Activated naive CD8-positive, alpha-beta T cell treated with anti-CD3 and anti-CD28 coated beads, Interleukin-2, amount 50 U/mL, for 16 hours (primary cell): ENCODE measurements around the gene RNF112.
"Not testable (repeated sequence)": the region's sequence is repeated elsewhere in the genome, so short reads cannot be mapped to it uniquely, and the experiment has no call there.

ENCODE experiments used
- DNase-seq: peaks from one replicate; pipeline ENCODE4 v3.0.0-alpha.2; 2020; ENCODE audit warnings: low read depth, low spot score

Gene RNF112

DNA sequence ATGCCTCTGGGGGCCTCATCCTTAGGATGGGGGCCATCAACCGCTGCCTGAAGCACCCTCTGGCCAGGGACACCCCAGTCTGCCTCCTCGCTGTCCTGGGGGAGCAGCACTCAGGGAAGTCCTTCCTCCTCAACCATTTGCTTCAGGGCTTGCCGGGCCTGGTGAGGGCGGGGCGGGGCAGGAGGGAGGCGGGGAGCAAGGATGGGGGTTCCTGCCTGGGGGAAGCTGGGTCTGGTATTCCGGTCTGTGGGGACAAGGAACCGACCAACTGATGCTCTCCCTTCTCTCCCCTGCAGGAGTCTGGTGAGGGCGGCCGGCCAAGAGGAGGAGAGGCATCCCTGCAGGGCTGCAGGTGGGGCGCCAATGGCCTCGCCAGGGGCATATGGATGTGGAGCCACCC lies 2.0 kb downstream of the RNF112 start:
- no peak for DNase-seq

DNA sequence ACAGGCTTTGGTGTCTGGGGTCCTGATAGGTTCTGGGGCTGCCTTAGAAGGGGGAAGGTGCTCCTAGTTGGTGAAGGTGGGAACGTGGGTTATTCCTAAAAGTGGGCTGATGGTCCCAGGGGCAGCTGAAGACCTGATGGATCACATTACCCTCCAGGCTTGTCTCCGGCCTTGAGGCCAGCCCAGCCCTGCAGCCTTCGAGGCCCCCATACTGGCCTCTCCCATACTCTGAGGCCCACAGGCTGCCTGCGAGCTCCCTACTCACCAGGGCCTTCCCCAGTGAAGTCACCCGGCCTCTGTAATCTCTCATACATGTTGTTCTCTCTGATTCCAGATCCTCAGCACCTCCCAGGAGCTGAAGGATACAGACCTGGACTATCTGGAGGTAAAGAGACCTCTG lies 2.7 kb downstream of the RNF112 start:
- no peak for DNase-seq

DNA sequence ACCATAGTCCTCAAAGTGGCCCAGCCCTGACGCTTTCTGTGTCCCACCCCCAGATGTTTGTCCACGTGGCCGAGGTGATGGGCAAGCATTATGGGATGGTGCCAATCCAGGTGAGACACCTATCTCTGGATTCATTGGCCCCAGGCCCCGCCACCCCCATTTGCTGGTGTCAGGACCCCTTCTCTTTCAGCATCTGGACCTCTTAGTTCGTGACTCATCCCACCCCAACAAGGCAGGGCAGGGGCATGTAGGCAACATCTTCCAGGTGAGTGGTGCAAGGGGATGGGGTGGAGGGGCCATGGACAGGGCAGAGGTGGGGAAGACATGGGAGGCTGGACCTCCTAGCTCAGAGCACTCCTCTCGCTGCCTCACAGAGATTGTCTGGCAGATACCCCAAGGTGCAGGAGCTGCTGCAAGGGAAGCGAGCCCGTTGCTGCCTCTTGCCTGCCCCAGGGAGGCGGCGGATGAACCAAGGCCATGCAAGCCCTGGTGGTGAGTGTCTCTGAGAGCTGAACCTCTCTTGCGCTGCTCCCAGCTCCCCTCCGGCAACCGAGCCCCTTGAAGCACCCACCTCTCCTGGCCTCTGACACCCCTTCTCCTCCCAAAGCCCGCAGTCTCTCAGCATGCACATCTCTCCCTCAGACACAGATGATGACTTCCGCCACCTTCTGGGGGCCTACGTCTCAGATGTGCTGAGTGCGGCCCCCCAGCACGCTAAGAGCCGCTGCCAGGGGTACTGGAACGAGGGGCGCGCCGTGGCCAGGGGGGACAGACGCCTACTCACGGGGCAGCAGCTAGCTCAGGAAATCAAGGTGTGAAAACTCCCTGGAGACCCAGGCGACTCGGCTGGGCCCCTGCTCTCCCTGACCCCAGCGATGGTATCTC lies 3.6 kb downstream of the RNF112 start:
- DNase-seq = no peak

DNA sequence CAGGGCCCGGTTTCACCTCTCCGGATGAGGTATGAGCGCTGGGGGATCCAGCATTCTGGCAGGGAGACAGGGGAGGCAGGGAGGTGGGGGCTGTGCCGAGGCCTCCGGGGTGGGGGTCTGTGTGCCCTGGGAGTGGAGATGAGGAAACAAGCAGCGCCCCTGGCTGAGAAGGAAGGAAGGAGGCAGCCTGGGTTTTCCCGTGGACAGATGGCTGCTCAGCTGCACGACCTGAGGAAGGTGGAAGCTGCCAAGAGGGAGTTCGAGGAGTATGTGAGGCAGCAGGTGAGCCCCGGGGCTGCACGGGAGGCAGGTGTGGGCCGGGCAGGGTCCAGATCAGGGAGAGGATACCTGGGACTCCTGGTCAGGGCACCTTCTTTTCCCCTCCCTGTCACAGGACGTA lies 4.3 kb downstream of the RNF112 start:
- no peak for DNase-seq

DNA sequence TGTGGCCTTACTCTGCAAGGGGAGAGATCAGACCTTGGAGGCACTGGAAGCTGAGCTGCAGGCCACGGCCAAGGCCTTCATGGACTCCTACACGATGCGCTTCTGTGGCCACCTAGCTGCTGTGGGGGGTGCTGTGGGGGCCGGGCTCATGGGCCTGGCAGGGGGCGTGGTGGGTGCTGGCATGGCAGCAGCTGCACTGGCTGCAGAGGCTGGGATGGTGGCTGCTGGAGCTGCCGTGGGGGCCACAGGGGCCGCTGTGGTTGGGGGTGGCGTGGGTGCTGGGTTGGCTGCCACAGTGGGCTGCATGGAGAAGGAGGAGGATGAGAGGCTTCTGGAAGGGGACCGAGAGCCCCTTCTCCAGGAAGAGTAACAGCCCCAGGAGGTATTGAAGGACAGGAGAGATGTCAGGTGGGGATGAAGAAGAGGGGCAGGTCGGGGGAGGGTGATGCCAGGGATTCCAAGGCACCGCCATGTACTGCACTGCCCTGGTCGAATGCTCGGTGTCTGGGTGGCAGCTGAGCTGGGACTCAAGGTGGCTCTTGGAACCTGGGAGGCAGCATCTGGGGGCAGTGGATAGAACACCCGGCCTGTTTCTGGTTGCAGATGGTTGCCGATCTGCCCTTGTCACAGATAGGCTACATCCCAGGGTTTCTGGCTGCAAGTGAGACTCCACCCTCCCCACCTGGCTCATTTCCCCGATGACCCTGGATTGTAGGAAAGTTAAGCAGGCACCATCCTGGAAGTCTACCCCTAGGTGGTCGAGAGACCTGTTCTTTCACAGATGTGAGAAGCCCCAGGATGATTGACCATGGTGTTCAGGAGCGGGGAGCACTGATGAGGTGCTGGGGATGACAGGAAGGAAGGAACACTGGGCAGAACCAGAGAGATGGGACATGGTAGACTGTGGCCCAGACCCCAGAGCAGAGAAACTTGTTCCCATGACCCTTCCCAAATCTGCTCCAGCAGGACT lies 5.1 kb downstream of the RNF112 start:
- DNase-seq = no peak

DNA sequence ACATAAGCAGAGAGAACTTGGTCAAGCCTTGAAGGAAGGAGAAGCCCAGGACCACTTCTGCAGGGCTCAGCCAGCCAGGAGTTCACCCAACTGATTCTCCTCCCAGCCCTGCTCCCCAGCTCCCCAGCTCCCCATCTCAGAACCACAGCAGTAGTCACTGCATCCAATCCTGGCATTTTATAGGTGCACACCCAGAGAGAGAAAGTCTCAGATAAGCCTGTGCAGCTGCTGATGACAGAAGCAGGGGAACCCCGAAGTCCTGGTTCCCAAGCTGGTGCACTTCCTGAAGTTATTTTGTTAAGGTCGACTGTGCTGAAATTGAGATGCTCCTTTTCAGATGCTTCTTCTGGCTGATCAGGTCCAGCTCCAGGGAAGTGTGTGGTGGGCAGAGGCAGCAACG lies 6.6 kb downstream of the RNF112 start:
- no peak for DNase-seq

DNA sequence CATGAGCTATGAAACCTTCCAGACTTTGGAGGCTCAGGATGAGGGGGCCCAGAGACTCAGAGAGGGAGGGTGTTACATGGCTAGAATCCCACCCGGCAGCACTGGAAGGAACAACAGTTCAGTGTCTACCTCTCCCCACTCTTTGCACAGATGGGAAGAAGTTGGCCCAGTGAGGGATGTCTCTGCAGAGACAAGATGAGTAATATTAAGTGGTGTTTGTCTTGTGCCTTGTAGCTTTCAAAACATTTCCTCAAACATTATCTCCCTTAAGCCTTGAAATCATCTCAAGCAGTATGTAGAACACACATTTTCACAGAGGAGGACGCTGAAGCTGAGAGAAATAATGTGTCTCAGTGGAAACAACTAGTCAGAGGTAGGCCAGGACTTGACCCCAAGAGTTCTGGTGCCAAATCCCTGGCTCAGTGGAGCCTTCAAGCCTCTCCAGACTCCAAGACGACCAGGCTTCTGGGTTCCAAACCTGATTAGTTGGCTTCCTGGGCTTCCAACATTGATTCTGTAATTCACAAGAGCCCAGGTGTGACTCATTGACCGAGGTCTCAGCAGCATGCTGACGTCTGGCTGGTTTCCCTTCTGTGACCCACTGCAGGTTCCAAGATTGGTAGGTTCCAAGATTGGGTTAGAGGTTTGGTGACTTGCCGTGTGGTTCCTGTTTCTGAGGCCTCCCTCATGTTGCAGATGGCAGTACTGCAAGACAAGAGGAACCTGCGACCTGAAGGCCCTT lies 7.4 kb downstream of the RNF112 start:
- DNase-seq = no peak

DNA sequence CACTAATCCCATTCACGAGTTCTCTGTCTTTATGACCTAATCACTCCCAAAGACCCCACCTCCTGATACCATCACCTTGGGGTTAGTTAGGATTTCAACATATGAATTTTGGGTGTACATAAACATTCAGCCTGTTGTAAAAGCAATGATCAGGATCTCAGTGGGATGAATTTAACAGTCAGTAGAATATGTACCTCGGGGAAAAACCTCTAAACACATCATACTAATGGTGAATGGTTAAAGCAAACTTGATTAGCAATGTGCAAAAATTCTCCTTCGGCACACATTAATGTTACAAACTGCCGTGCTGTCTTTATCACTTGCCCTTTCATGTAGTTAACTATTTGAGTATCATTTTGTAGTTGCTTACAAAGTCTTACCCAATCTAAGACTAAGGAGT lies 10.2 kb downstream of the RNF112 start:
- DNase-seq = no peak

DNA sequence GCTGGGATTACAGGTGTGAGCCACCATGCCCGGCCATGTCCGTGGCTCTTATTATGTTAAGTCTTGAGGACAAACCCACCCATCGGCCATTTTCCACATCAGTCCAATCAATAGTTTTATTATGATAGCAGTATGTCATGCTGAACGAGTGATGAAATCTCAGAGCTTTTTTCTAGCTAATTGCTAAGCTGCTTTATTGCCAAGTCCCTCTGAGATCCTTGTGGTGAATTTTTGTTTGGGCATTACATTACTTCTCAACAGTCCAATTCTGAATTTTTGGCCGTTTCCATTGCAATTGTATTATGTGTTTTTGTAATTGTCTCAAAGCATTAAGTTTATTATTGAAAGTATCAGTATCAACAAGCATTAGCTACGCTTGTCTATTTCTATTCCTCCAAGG lies 10.9 kb downstream of the RNF112 start:
- no peak for DNase-seq

DNA sequence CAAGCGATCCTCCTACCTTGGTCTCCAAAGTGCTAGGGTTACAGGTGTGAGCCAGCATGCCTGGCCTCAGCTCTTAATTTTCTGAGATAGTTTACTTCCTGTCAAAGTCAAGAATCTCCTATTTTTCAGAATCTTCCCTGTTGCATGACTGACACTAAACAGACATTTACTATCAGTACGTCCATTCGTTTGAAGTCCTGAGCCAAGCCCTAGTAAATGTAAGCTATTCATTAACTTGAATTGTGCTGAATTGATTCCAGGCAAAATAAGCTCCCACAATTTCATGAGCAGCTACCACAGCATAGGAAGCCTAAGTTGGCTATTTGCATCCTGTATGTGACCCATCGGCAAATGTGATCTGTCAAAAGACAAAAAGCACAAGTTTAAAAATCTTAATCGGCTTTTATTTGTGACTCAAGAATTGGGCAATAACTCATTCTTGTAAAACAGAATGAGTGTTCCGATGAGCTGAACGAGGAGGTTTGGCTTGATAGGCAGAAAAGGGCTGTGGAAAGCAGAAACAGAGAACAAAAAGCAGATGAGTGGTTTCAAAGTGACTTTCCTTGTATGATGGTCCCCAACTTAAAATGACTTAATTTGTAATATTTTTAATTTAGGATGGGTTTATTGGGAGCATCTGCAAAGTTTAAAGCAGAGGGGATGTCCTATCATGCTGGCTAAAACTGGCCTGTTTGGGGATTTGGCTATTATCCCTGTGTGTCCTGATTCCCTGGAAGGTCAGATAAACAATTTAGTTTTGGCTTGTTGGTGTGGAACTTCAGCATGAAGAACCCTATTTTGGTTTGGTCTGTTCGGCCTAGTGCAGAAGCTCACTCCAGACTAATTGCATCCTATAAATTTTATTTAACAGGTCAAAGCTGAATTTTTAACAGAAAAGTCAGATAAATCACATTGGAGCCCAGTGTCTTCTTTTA lies 14.2 kb downstream of the RNF112 start:
- DNase-seq = no peak

DNA sequence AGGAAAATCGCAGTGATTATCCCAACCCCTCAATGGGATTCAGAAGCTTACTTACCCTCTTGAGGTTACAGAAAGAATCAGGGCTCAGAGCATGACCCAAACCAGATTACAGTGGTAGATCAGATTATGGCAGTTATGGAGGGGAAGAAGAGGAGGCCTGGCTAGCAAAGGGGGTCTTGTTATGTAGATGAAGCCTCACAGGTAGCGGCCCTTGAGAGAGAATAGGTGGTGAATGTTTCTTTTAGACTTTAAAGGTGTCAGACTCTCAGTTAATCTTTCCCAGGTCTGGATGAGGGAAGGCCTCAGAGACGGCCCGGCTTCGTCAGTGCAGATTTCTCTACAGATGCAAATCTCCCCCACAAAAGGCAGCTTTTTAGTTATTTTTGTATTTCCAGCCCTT lies 15.6 kb downstream of the RNF112 start:
- no peak for DNase-seq

DNA sequence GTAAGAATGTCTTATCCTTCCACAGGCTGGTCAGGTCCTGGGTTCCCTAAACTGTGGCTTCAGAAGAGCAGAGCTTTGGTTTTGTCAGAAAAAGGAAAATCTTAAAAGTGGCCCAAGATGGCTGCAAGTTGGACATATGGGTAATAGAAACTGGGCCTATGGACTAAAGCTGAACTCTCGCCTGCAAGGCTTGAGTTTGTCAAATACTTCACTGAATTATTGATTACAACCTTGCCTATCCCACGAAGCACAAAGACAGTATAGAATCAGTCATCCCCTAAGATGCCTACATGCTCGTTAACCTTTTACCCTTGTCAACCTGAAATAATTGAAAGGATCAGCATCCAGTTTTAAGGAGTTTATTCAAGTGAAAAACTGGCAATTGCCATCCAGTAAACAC lies 20.7 kb downstream of the RNF112 start:
- DNase-seq = no peak

DNA sequence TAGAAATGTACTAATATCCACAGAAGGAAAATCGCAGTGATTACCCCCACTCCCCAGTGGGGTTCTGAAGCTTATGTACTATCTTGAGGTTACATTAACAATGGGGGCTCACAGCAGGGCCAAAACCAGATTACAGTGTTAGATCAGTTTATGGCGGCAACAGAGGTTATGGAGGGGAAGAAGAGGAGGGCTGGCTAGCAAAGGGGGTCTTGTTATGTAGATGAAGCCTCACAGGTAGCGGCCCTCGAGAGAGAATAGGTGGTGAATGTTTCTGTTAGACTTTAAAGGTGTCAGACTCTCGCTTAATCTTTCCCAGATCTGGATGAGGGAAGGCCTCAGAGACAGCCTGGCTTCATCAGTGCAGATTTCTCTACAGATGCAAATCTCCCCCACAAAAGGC lies 22.2 kb downstream of the RNF112 start:
- DNase-seq = no peak

DNA sequence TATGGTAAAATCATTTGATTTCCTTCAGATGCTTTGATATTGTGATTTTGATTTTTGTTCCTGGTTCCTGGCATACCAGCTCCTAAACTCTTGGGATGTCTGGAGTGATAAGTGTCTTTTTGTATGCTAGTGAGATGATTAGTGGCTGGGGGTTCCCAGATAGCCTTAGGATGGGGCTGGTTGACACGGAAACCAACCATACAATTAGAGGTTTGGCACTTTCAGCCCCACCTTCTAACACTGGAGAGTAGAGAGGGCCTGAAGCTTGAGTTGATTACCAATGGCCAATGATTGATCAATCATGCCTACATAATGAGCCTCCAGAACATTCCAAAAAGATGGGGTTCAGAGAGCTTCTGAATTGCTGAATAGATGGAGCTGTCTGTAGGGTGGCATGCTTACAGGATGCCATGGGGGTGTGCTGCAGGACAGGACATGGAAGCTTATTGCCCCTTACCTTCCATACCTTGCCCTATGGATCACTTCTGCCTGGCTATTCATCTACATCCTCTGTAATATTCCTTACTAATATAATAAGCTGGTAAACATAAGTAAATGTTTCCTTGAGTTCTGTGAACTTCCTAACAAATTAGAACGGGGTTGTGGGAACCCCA lies 22.8 kb downstream of the RNF112 start:
- DNase-seq = no peak

DNA sequence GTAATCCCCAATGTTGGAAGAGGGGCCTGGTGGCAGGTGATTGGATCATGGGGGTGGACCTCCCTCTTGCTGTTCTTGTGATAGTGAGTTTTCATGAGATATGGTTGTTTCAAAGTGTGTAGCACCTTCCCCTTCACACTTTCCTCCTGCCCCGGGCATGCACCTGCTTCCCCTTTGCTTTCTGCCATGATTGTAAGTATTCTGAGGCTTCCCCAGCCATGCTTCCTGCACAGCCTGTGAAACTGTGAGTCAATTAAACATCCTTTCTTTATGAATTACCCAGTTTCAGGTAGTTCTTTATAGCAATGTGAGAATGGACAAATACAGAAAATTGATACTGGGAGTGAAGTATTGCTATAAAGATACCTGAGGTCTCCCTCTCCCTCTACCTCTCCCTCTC lies 29.4 kb downstream of the RNF112 start:
- DNase-seq = no peak

DNA sequence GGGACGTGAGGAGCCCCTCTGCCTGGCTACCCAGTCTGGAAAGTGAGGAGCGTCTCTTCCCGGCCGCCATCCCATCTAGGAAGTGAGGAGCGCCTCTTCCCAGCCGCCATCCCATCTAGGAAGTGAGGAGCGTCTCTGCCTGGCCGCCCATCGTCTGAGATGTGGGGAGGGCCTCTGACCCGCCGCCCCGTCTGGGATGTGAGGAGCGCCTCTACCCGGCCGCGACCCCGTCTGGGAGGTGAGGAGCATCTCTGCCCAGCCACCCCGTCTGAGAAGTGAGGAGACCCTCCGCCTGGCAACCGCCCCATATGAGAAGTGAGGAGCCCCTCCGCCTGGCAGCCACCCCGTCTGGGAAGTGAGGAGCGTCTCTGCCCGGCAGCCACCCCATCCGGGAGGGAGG lies 30.3 kb downstream of the RNF112 start:
- DNase-seq = not testable (repeated sequence)

DNA sequence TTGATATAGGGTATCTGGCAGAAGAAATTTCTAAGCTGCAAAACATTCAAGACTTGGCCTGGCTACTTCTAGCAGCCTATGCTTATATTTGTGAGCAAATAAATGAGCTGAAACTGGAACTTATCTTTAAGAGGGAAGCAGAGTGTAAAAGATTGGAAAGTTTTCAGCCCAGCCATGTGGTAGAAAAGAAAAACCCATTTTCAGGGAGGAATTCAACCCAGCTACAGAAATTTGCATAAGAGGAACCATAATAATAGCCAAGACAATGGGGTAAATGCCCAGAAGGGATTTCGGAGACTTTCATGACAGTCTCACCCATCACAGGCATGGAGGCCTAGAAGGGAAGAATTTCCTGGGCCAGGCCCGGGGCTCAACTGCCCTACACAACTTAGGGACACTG lies 31.7 kb downstream of the RNF112 start:
- no peak for DNase-seq

DNA sequence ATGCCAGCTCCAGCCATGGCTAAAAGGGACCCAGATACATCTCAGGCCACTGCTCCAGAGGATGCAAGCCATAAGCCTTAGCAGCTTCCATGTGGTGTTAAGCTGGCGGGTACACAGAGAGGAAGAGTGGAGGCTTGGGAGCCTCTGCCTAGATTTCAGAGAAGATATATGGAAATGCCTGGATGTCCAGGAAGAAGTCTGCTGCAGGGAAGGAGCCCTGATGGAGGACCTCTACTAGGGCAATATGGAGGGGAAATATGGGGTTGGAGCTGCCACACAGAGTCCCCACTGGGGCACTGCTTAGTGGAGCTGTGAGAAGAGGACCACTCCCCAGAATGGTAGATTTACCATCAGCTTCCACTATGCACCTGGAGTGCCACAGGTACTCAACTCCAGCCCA lies 32.1 kb downstream of the RNF112 start:
- no peak for DNase-seq

DNA sequence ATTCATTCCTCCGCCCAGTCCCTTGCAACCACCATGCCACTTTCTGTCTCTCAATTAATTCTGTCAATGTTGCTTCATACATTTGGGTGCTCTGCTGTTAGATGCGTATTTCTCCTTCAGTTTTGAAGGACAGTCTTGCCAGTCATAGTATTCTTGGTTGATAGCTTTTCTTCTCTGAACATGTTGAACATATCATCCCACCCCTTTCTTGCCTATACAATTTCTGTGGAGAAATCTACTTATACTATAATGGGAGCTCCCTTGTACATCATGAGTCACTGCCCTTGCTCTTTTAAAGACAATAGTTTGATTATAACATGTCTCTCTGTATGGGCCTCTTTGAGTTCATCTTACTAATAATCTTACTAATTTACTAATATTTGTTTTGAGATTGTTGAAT lies 34.1 kb downstream of the RNF112 start:
- DNase-seq = no peak

DNA sequence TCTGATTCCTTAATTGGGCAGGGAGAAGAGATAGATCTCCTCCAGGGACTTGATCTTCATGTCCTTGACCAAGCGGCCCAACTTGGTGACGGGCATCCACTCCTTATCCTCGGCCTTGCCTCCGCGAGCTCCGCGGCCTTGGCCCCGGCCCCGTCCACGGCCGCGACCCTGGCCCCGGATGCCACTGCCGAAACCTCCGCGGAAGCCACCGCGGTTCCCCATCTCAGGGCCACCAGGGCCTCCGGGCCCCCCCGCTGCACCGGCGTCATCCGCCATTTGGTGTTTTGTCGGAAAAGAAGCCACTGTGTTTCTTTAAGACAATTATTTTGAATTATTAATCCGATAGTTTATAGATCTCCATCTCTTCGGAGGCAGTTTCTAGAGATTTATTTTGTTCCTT lies 35.5 kb downstream of the RNF112 start:
- not testable (repeated sequence) for DNase-seq
